GM19025 (cell line): ENCODE data around the gene TMIGD1.
"Not testable (repeated sequence)": the region's sequence is repeated elsewhere in the genome, so short reads cannot be mapped to it uniquely, and the experiment has no call there.

Experiments
- ATAC-seq: cut with Tn5 transposase; IDR thresholded peaks from one replicate; pipeline ENCODE4 v1.9.1; 2021; ENCODE audit warnings: mild to moderate bottlenecking, low read depth, moderate library complexity; ENCODE audit not compliant: unreplicated experiment

The TMIGD1 gene

DNA sequence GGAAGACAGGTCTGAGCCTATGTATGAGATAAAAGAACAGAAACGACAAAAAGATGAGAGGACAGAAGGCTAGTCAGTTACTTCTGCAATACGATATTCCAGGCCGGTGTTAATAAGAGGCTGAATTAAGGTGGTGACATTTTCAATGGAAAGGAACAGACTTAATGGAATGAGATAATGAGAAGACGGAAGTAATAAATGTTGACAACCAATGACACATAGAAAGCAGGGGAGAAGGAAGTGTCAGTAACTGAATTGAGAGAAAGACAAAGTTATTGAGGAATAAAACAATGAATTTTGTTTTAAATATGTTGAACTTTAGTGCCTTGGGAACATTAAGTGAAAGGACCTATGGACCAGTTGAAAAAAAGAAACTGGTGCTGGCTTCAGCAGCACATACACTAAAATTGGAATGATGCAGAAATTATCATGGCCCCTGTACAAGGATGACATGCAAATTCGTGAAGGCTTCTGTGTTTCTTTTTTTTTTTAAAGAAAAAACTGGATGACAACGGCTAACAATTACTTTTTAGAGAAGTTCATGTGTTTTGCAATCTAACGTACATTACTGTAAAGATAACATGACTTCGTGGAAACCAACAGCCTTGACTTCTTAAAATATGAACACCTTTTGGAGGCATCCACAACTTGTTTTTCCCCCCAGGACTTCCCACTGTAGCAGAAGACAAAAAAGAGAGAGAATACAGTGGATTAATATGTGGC lies 26.4 kb upstream of the TMIGD1 start:
- ATAC-seq: no peak

- no peak for ATAC-seq
Measured at GRCh38 chr17:30358055-30358760, 24.4 kb upstream of the TMIGD1 start.

DNA sequence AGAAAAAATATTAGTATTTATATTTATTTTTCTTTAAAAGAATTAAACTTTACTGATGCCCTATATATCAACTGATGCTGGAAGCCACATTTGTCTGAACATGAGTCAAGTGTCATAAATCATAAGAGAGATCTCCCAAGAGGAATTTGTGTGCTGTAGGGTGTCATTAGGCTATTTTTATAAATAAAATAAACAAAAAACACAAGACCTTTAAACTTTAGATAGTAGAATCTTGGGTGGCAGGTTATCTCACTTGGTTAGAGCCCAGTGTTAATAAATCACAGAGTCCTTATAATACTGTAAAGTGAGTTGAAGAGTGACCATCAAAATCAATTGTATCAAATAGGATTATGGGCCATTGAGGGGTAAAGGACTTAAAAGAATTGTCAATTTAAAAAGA lies 23.6 kb upstream of the TMIGD1 start:
- no peak for ATAC-seq

DNA sequence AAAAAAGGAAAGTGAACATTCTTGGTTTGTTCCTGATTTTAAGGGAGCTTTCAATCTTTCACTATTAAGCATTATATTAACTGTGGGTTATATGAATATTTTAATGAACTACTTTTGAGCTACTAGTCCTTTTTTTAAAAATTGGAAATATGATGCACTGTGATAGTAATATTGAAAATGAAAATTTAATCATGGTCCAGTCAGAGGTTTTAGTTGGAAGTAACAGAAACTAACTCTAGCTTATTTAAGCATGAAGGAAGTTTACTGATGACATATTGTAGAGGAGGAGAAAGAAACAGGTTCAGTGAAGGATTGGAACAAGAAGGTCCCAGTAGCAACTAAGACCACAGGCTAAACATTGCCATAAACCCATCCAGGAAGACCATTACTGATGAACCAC lies 20.8 kb upstream of the TMIGD1 start:
- no peak for ATAC-seq

- ATAC-seq: no peak
Measured at GRCh38 chr17:30352240-30352814, 18.5 kb upstream of the TMIGD1 start.

GRCh38 chr17:30351735-30352134 lies 17.9 kb upstream of the TMIGD1 start:
- ATAC-seq: no peak

DNA sequence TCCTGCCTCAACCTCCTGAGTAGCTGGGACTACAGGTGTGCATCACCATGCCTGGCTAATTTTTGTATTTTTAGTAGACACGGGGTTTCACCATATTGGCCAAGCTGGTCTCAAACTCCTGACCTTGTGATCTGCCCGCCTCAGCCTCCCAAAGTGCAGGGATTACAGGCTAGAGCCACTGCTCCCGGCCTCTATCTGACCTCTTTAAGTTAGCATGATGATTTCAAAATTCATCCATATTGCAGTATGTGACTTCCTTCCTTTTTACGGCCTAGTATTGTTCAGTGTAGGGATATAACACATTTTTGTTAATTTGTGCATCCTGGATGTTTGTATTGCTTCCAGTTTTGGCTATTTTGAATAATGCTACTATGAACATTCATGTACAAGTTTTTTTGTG lies 17.4 kb upstream of the TMIGD1 start:
- ATAC-seq: not testable (repeated sequence)

DNA sequence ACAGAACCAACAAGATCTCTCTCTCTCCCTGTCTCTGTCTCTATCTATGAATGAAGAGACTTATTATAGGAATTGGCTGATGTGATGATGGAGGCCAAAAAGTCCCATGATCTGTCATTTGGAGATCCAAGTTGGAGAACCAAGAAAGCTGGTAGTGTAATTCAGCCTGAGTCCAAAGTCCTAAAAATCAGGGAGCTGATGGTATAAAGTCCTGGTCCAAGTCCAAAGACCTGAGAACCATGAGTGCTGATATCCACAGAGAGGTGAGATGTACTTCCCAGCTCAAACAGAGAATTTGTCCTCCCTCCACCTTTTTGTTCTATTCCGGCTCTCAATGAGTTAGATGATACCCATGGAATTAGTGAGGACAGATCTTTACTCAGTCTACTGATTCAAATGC lies 15.4 kb upstream of the TMIGD1 start:
- ATAC-seq: no peak

DNA sequence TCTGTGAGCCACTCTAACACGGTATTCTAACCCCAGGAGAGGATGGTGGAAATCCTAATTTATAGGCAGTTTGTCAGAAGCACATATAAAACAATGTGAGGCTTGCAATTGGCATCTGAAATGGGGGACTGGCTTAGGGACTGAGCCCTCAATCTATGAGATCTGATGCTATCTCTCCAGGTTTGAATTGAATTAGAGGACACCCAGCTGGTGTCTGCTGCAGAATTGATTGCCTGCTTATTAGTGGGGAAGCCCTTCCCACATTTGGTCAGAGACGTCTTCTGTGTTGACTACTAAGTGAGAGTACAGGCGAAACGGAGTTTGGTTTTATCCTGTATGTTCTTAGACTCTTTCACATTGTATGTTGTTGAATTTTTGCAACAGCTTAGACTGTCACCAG lies 13.6 kb upstream of the TMIGD1 start:
- ATAC-seq: no peak

DNA sequence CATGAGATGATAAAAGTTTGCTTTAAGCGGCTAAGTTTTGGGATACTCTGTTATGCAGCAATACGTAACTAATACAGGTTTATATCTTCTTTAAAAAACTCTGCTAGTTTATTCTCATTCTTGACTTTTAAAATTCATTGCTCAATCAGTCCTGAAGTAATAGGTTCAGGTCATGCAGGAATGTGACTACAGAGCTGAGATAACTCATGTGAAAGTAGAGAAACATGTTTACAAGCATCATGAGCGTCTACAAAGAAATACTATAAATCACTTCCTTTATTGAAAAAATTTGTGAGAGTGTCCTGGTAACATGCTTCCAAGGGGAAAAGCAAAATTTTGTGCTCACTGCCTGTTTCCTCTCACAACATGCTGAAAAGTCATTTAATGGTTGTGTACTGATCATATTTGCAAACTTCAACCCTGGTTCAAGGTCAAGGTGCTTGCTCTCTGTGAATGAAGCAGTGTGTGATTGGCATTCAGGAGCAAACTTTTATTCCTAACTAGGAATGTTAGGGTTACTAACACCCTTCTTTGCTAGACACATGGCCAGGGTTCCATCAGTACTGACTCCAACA lies 12.5 kb upstream of the TMIGD1 start:
- no peak for ATAC-seq

GRCh38 chr17:30345527-30346075 lies 11.7 kb upstream of the TMIGD1 start:
- ATAC-seq: no peak

DNA sequence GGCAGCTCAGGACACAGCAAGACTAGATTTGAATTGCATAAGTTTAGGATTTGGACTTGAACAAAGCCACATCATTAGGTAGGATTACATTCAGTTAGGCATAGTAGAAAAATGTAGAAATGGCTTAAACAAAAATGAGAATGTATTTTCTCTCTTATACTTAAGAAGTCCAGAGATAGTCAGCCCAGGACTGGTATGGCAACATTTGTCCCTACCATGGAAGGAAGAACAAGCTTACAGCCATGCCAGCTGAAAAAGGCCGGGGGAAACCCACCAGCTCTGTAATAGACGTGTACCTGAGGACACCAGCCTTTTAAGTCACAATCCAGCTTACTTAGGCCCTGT lies 11.2 kb upstream of the TMIGD1 start:
- no peak for ATAC-seq

DNA sequence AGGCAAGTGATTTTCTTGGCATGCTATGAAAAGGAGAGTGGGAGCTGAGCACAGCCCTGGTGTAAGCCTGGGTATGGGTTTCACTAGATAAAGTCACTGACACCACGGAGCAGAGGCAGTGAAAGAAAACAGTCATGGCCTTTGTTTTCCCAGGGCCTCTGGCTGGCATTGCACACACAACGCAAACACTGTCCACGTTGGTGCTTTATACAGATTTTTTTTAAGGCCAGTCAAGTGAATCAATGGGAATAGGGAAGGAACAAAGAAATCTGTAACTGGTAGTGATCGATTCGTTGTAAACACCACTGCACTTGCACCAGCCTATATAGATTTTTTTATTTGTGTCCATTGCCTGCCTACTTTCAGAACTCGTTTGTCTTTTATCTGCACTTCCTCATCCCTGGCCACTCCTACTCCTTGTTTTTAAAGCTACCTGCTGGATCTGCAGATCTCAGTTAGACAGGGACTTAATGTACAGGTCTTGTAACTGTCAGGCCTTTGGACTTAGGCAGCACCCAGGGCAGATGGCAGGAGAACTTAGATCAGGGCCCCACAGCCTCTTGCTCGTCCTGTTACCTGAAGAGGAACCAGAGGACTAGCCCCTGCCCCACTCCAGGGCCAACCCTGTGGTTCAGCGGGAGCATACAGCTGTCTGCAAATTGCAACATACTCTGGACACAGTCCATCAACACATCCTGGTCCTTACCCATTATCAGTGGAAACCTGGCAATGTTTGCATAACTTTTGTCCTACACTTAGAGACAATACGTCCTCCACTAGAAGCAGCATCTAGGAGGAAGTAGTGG lies 10.6 kb upstream of the TMIGD1 start:
- no peak for ATAC-seq

- ATAC-seq: no peak
Measured at GRCh38 chr17:30343796-30344195, 9.9 kb upstream of the TMIGD1 start.

DNA sequence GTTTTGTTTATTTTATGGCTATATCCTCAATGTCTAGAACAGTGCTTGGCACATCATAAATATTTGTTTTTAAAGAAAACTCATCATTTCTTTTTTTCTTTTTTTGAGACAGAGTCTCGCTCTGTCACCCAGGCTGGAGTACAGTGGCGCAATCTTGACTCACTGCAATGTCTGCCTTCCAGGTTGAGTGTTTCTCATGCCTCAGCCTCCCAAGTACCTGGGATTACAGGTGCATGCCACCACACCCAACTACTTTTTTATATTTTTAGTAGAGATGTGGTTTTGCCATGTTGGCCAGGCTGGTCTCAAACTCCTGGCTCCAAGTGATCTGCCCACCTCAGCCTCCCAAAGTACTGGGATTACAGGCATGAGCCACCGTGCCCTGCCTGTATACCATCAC lies 9.4 kb upstream of the TMIGD1 start:
- not testable (repeated sequence) for ATAC-seq

DNA sequence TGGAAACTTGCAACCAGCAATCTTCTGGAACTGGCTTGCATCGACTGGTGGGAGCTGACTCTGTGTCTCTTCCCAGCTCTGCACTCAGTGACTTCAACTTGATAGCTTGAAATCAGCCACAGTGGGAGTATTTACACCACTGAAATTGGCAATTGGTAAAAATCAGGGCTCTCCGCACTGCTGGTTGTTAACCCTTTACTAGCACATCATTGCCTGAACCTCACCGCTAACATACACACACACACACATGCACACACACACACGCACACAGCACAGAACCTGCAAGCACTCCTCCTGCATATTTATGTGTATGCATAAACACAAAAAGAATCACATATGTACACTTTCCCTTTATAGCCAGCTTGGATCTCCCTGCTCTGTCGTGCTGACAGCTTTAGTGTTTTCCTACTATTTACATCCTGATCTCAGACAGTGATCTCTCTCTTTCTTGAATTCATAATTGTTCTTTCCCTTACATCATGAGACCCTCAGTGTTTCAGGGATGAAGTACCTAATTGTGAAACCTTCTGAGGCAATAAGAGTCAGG lies 7.9 kb upstream of the TMIGD1 start:
- no peak for ATAC-seq

DNA sequence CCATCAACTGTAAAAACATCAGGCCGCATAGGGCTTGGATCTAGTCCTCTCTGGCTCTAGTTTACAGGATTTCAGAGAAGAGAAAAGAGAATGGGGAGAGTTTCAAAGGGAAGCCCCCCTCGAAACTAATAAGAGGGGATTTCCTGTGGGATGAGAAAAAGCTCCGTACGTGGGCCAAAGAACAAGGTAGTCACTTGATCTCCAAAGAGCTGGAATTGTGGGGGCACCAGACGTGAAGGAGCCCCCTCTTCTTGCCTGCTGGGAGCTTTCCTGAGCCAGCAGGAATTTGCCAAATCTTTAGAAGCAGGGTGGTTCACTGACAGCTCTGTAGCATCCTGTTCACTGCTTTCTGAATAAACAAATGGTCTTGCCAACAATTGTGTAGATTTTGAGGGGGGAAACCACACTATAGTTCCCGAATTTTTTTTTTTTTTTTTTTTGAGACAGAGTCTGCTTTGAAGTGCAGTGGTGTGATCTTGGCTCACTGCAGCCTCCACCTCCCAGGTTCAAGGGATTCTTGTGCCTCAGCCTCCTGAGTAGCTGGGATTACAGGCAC lies 7.0 kb upstream of the TMIGD1 start:
- no peak for ATAC-seq

GRCh38 chr17:30339086-30339485 lies 5.2 kb upstream of the TMIGD1 start:
- ATAC-seq: no peak

- ATAC-seq: no peak
Measured at GRCh38 chr17:30337393-30337999, 3.6 kb upstream of the TMIGD1 start.
